Common myeloid progenitor, CD34-positive (primary cell): ENCODE measurements around the gene WDR86.
A peak's percentile ranks its signal among the peaks of the same experiment; 100 is the strongest.

Experiments used
- CTCF ChIA-PET: fragments of 350-600 bp; sonication (Branson Sonifier 250); formaldehyde crosslinking; loops from one replicate; lab custom pipeline; 2021; ENCODE audit warnings: antibody characterized with exemption; lab: Charles Lee
- POLR2A ChIA-PET: fragments of 350-600 bp; sonication (Branson Sonifier 250); formaldehyde crosslinking; loops from one replicate; lab custom pipeline; 2021; ENCODE audit warnings: antibody characterized with exemption; lab: Charles Lee
- DNase-seq, 3 donors: peaks; one replicate each; pipeline versions ENCODE4 v3.0.0 to v3.0.0-alpha.2; 2013
- H3K27ac ChIP-seq, 2 experiments: 1 replicate in 1 of 2; 2 replicates in 1 of 2; pipeline ENCODE4 v1.7.0; 2013; ENCODE audit warnings: inconsistent platforms in 2 of 2, low read length in 2 of 2, mild to moderate bottlenecking in 2 of 2, low read depth in 1 of 2, moderate library complexity in 1 of 2; ENCODE audit not compliant: severe bottlenecking in 2 of 2, insufficient read depth in 1 of 2, poor library complexity in 1 of 2
- H3K27me3 ChIP-seq, 5 experiments: replicated peaks in 2 of 5; 1 replicate in 3 of 5; 2 replicates in 2 of 5; pipeline versions ENCODE4 v1.6.1 to v1.7.0; 2013; ENCODE audit warnings: low read length in 4 of 5, mild to moderate bottlenecking in 2 of 5, moderate library complexity in 2 of 5, inconsistent platforms in 1 of 5; ENCODE audit not compliant: insufficient read depth in 5 of 5, control insufficient read depth in 4 of 5
- H3K36me3 ChIP-seq, 4 experiments: 1 replicate in 2 of 4; 2 replicates in 2 of 4; pipeline versions ENCODE4 v1.6.1 to v1.7.0; 2013; ENCODE audit warnings: low read length in 3 of 4, control low read depth in 1 of 4, mild to moderate bottlenecking in 1 of 4; ENCODE audit not compliant: control insufficient read depth in 4 of 4, insufficient read depth in 4 of 4
- H3K4me1 ChIP-seq, 4 experiments: 1 replicate in 3 of 4; 2 replicates in 1 of 4; pipeline versions ENCODE4 v1.6.1 to v1.7.1; 2013; ENCODE audit warnings: low read length in 3 of 4, mild to moderate bottlenecking in 3 of 4, control low read depth in 1 of 4, inconsistent platforms in 1 of 4, moderate library complexity in 1 of 4; ENCODE audit not compliant: control insufficient read depth in 4 of 4, insufficient read depth in 4 of 4; ENCODE audit errors: control extremely low read depth in 1 of 4
- H3K4me3 ChIP-seq, 7 experiments: 1 replicate in 4 of 7; 2 replicates in 3 of 7; pipeline versions ENCODE4 v1.5.1 to v1.7.0; 2013; ENCODE audit warnings: mild to moderate bottlenecking in 7 of 7, low read length in 6 of 7, moderate library complexity in 6 of 7, inconsistent platforms in 2 of 7, low read depth in 2 of 7, control low read depth in 1 of 7; ENCODE audit not compliant: insufficient read depth in 4 of 7, control insufficient read depth in 1 of 7; ENCODE audit errors: extremely low read depth in 1 of 7
- H3K9me3 ChIP-seq, 5 experiments: 1 replicate in 4 of 5; 2 replicates in 1 of 5; pipeline versions ENCODE4 v1.6.1 to v1.7.1; 2013; ENCODE audit warnings: low read length in 4 of 5, mild to moderate bottlenecking in 2 of 5, inconsistent platforms in 1 of 5, low read depth in 1 of 5, moderate library complexity in 1 of 5; ENCODE audit not compliant: control insufficient read depth in 4 of 5, insufficient read depth in 2 of 5; ENCODE audit errors: control extremely low read depth in 1 of 5
- WGBS: methylation state at CpG from one replicate; pipeline ENCODE4 v1.1.5; 2013; ENCODE audit not compliant: insufficient coverage; 5-methylcytosine and 5-hydroxymethylcytosine counted together

WDR86 gene

GRCh38 chr7:151383638-151384351 is 26.0 kb downstream of the WDR86 start:
- no peak overlapping the region for H3K4me3 ChIP-seq
- CTCF ChIA-PET = interaction anchor here (0.8 to 2.7 kb wide), 6 partner anchors 8 to 65 kb away, joined by 3 to 11 read pairs (median 4); no protein-coding TSS in a partner anchor

GRCh38 chr7:151382079-151382885 is 27.6 kb downstream of the WDR86 start:
- Histone ChIP-seq H3K4me1 (peaks cover 0 to 21% (median 18%) of the 10 kb centered on the region in 4 experiments), H3K27me3 (peaks cover 0 to 53% (median 16%) of the 10 kb centered on the region in 5 experiments), H3K27ac (no peak overlapping the region), H3K36me3 (peaks cover 2 to 17% (median 10%) of the 10 kb centered on the region in 4 experiments), H3K4me3 (peak overlapping the region in 6 of 7 experiments; percentile 1 to 63 (median 54)), H3K9me3 (peaks cover 0 to 4% (median 2%) of the 10 kb centered on the region in 5 experiments)
- ChIA-PET POLR2A (interaction anchor here (0.6 kb wide), 1 partner anchor 143 kb away, joined by 4 read pairs; no protein-coding TSS in a partner anchor), CTCF (no interaction called here)
- 18% methylated on average over 36 of the region's 37 CpGs for WGBS
- DNase-seq = peak in 2 of 3 donors; percentile 69 to 73

More at GRCh38 chr7:151383638-151384351, 26.0 kb downstream of the WDR86 start:
- peaks cover 0 to 53% (median 19%) of the 10 kb centered on the region in 5 experiments for H3K27me3 ChIP-seq
- POLR2A ChIA-PET = no interaction called here
- peaks cover 0 to 21% (median 18%) of the 10 kb centered on the region in 4 experiments for H3K4me1 ChIP-seq
- no peak for DNase-seq
- 86% methylated on average over 15 of the region's 15 CpGs for WGBS
- H3K27ac ChIP-seq = no peak overlapping the region
- H3K9me3 ChIP-seq = peaks cover 0 to 4% (median 2%) of the 10 kb centered on the region in 5 experiments
- peaks cover 0 to 4% (median 2%) of the 10 kb centered on the region in 4 experiments for H3K36me3 ChIP-seq

GRCh38 chr7:151381348-151382078 is 28.3 kb downstream of the WDR86 start:
- peak overlapping the region in 6 of 7 experiments; percentile 9 to 63 (median 54) for H3K4me3 ChIP-seq
- peaks cover 2 to 25% (median 15%) of the 10 kb centered on the region in 4 experiments for H3K36me3 ChIP-seq
- 2% methylated on average over 69 of the region's 83 CpGs for WGBS
- H3K27me3 ChIP-seq = peaks cover 0 to 53% (median 16%) of the 10 kb centered on the region in 5 experiments
- peak in 2 of 3 donors; percentile 21 to 49 for DNase-seq
- ChIA-PET CTCF (interaction anchor here (2.4 to 3.2 kb wide), 2 partner anchors 14 to 67 kb away, joined by 10 to 17 read pairs; no protein-coding TSS in a partner anchor), POLR2A (interaction anchor here (0.6 kb wide), 1 partner anchor 142 kb away, joined by 4 read pairs; no protein-coding TSS in a partner anchor)
- peaks cover 0 to 21% (median 18%) of the 10 kb centered on the region in 4 experiments for H3K4me1 ChIP-seq
- peaks cover 0 to 4% (median 2%) of the 10 kb centered on the region in 5 experiments for H3K9me3 ChIP-seq
- no peak overlapping the region for H3K27ac ChIP-seq

- ChIA-PET POLR2A (no interaction called here), CTCF (interaction anchor here (2.4 to 3.2 kb wide), 2 partner anchors 13 to 68 kb away, joined by 10 to 17 read pairs; no protein-coding TSS in a partner anchor)
- peak overlapping the region in 5 of 7 experiments; percentile 26 to 63 (median 61) for H3K4me3 ChIP-seq
- H3K9me3 ChIP-seq = peaks cover 0 to 4% (median 2%) of the 10 kb centered on the region in 5 experiments
- peaks cover 0 to 53% (median 16%) of the 10 kb centered on the region in 5 experiments for H3K27me3 ChIP-seq
- no peak overlapping the region for H3K27ac ChIP-seq
- peaks cover 0 to 21% (median 18%) of the 10 kb centered on the region in 4 experiments for H3K4me1 ChIP-seq
- 3% methylated on average over 7 of the region's 7 CpGs for WGBS
- peaks cover 2 to 30% (median 19%) of the 10 kb centered on the region in 4 experiments for H3K36me3 ChIP-seq
- peak in 2 of 3 donors; percentile 57 to 63 for DNase-seq
Measured at GRCh38 chr7:151381098-151381347, 28.8 kb downstream of the WDR86 start.

- H3K4me3 ChIP-seq = peak overlapping the region in 3 of 7 experiments; percentile 61 to 63 (median 61)
- peaks cover 0 to 51% (median 16%) of the 10 kb centered on the region in 5 experiments for H3K27me3 ChIP-seq
- peaks cover 0 to 21% (median 18%) of the 10 kb centered on the region in 4 experiments for H3K4me1 ChIP-seq
- ChIA-PET POLR2A (no interaction called here), CTCF (interaction anchor here (2.4 to 3.2 kb wide), 2 partner anchors 13 to 68 kb away, joined by 10 to 17 read pairs; no protein-coding TSS in a partner anchor)
- no peak overlapping the region for H3K27ac ChIP-seq
- WGBS = 77% methylated on average over 30 of the region's 32 CpGs
- H3K9me3 ChIP-seq = peaks cover 0 to 4% (median 2%) of the 10 kb centered on the region in 5 experiments
- peaks cover 3 to 35% (median 24%) of the 10 kb centered on the region in 4 experiments for H3K36me3 ChIP-seq
- DNase-seq = no peak
Measured at GRCh38 chr7:151380199-151381097, 29.4 kb downstream of the WDR86 start.
